Naive B cell (primary cell): ENCODE data around the gene ZFPM1. TPM values are rescaled to one million over a fixed set of nuclear protein-coding genes. Genes with fewer than 3 reads are reported as not detected.
"Not testable (repeated sequence)": the region's sequence is repeated elsewhere in the genome, so short reads cannot be mapped to it uniquely, and the experiment has no call there.

Experiments
- ATAC-seq, 2 donors: fragments of 150-1000 bp; cut with Tn5 transposase; 2 replicates each; pipeline ENCODE4 v1.10.0; 2021; ENCODE audit warnings: low read depth in 2 of 2, mild to moderate bottlenecking in 2 of 2, moderate library complexity in 2 of 2
- DNase-seq: peaks from one replicate; pipeline ENCODE4 v3.0.0; 2022
- H3K27ac Mint-ChIP-seq, 6 donors: one replicate each; pipeline ENCODE4 v1.8.0; 2020 to 2022; ENCODE audit warnings: mild to moderate bottlenecking in 6 of 6, mixed read lengths in 6 of 6, moderate library complexity in 5 of 6, inconsistent platforms in 2 of 6
- H3K27me3 Mint-ChIP-seq, 3 donors: one replicate each; pipeline ENCODE4 v1.8.0; 2021 to 2022; ENCODE audit warnings: mixed read lengths in 3 of 3, mild to moderate bottlenecking in 1 of 3
- H3K36me3 Mint-ChIP-seq, 2 donors: one replicate each; pipeline ENCODE4 v1.8.0; 2020 to 2022; ENCODE audit warnings: mixed read lengths in 2 of 2, inconsistent platforms in 1 of 2, mild to moderate bottlenecking in 1 of 2
- H3K4me1 Mint-ChIP-seq, 3 donors: one replicate each; pipeline ENCODE4 v1.8.0; 2020 to 2022; ENCODE audit warnings: mixed read lengths in 3 of 3, inconsistent platforms in 1 of 3, mild to moderate bottlenecking in 1 of 3, moderate library complexity in 1 of 3
- H3K4me3 Mint-ChIP-seq, 8 donors: one replicate each; pipeline ENCODE4 v1.8.0; 2020 to 2022; ENCODE audit warnings: mild to moderate bottlenecking in 8 of 8, mixed read lengths in 8 of 8, moderate library complexity in 8 of 8, inconsistent platforms in 2 of 8
- H3K9me3 Mint-ChIP-seq, 7 donors: one replicate each; pipeline ENCODE4 v1.8.0; 2020 to 2022; ENCODE audit warnings: mixed read lengths in 7 of 7, mild to moderate bottlenecking in 5 of 7, inconsistent platforms in 2 of 7, moderate library complexity in 1 of 7
- polyA plus RNA-seq, 6 donors: library from polyadenylated mRNA; unstranded; fragments of 300-500 nt; fragmentation: Illumina TruSeq; gene quantifications; one replicate each; pipeline ENCODE4 v1.2.3, GENCODE V29; 2021; ENCODE audit warnings: low read depth in 6 of 6

Gene ZFPM1
- polyA plus RNA-seq, 6 donors from 2014 or later = 0.09 to 0.46 (median 0.28) TPM

- H3K27ac Mint-ChIP-seq = no peak overlapping the region
- DNase-seq (no peak), ATAC-seq (no peak)
- no peak overlapping the region for H3K4me3 Mint-ChIP-seq
- H3K36me3 Mint-ChIP-seq = peaks cover 0 to 26% of the 10 kb centered on the region in 2 donors
- H3K4me1 Mint-ChIP-seq = peaks cover 0 to 18% (median 0%) of the 10 kb centered on the region in 3 donors
- H3K27me3 Mint-ChIP-seq = peaks cover 4 to 26% (median 25%) of the 10 kb centered on the region in 3 donors
- H3K9me3 Mint-ChIP-seq = peaks cover 0 to 10% (median 0%) of the 10 kb centered on the region in 7 donors
Observed at GRCh38 chr16:88514070-88514469, 61.0 kb downstream of the ZFPM1 start.

- DNase-seq = no peak
- Mint-ChIP-seq H3K9me3 (peaks cover 0 to 16% (median 2%) of the 10 kb centered on the region in 7 donors), H3K4me1 (peaks cover 0 to 22% (median 0%) of the 10 kb centered on the region in 3 donors), H3K27ac (peak overlapping the region in 1 of 6 donors; percentile 56), H3K4me3 (peak overlapping the region in 1 of 8 donors; percentile 25), H3K36me3 (peaks cover 0 to 32% of the 10 kb centered on the region in 2 donors), H3K27me3 (peaks cover 4 to 32% (median 31%) of the 10 kb centered on the region in 3 donors)
- ATAC-seq = no peak
Observed at GRCh38 chr16:88514526-88515232, 61.6 kb downstream of the ZFPM1 start.

GRCh38 chr16:88515371-88515770, 62.3 kb downstream of the ZFPM1 start:
- no peak overlapping the region for H3K4me3 Mint-ChIP-seq
- no peak for ATAC-seq
- peaks cover 0 to 29% (median 0%) of the 10 kb centered on the region in 3 donors for H3K4me1 Mint-ChIP-seq
- no peak overlapping the region for H3K27ac Mint-ChIP-seq
- peaks cover 0 to 39% of the 10 kb centered on the region in 2 donors for H3K36me3 Mint-ChIP-seq
- DNase-seq = no peak
- H3K9me3 Mint-ChIP-seq = peaks cover 0 to 23% (median 2%) of the 10 kb centered on the region in 7 donors
- peaks cover 4 to 39% (median 38%) of the 10 kb centered on the region in 3 donors for H3K27me3 Mint-ChIP-seq

- DNase-seq = no peak
- no peak overlapping the region for H3K27ac Mint-ChIP-seq
- H3K4me3 Mint-ChIP-seq = peak overlapping the region in 1 of 8 donors; percentile 36
- H3K9me3 Mint-ChIP-seq = peaks cover 0 to 24% (median 2%) of the 10 kb centered on the region in 7 donors
- H3K27me3 Mint-ChIP-seq = peaks cover 4 to 41% (median 41%) of the 10 kb centered on the region in 3 donors
- peaks cover 0 to 41% of the 10 kb centered on the region in 2 donors for H3K36me3 Mint-ChIP-seq
- no peak for ATAC-seq
- peaks cover 0 to 29% (median 0%) of the 10 kb centered on the region in 3 donors for H3K4me1 Mint-ChIP-seq
Observed at GRCh38 chr16:88515925-88516594, 63.0 kb downstream of the ZFPM1 start.

- Mint-ChIP-seq H3K9me3 (peaks cover 0 to 24% (median 2%) of the 10 kb centered on the region in 7 donors), H3K27ac (peak overlapping the region in 1 of 6 donors; percentile 13)
- ATAC-seq = no peak
Observed at GRCh38 chr16:88516601-88517061, 63.6 kb downstream of the ZFPM1 start.

GRCh38 chr16:88517208-88517774, 64.2 kb downstream of the ZFPM1 start:
- H3K4me1 Mint-ChIP-seq = peaks cover 0 to 29% (median 0%) of the 10 kb centered on the region in 3 donors
- not testable (repeated sequence) for H3K27ac Mint-ChIP-seq

More at GRCh38 chr16:88516601-88517061, 63.6 kb downstream of the ZFPM1 start:
- peaks cover 4 to 45% (median 41%) of the 10 kb centered on the region in 3 donors for H3K27me3 Mint-ChIP-seq
- no peak overlapping the region for H3K4me3 Mint-ChIP-seq
- H3K36me3 Mint-ChIP-seq = peaks cover 0 to 41% of the 10 kb centered on the region in 2 donors
- DNase-seq = no peak
- H3K4me1 Mint-ChIP-seq = peaks cover 0 to 29% (median 0%) of the 10 kb centered on the region in 3 donors

GRCh38 chr16:88518411-88519111, 65.5 kb downstream of the ZFPM1 start:
- not testable (repeated sequence) for ATAC-seq, H3K27ac Mint-ChIP-seq, DNase-seq, H3K4me3 Mint-ChIP-seq
- peaks cover 0 to 41% of the 10 kb centered on the region in 2 donors for H3K36me3 Mint-ChIP-seq
- peaks cover 0 to 24% (median 2%) of the 10 kb centered on the region in 7 donors for H3K9me3 Mint-ChIP-seq
- H3K4me1 Mint-ChIP-seq = peaks cover 0 to 29% (median 0%) of the 10 kb centered on the region in 3 donors
- H3K27me3 Mint-ChIP-seq = peaks cover 4 to 60% (median 41%) of the 10 kb centered on the region in 3 donors

More at GRCh38 chr16:88517208-88517774, 64.2 kb downstream of the ZFPM1 start:
- peaks cover 0 to 41% of the 10 kb centered on the region in 2 donors for H3K36me3 Mint-ChIP-seq
- not testable (repeated sequence) for ATAC-seq, H3K4me3 Mint-ChIP-seq, DNase-seq
- H3K27me3 Mint-ChIP-seq = peaks cover 4 to 51% (median 41%) of the 10 kb centered on the region in 3 donors
- peaks cover 0 to 24% (median 2%) of the 10 kb centered on the region in 7 donors for H3K9me3 Mint-ChIP-seq

GRCh38 chr16:88519240-88519639, 66.2 kb downstream of the ZFPM1 start:
- ATAC-seq (no peak), DNase-seq (no peak)
- Mint-ChIP-seq H3K4me1 (peaks cover 0 to 29% (median 0%) of the 10 kb centered on the region in 3 donors), H3K4me3 (peak overlapping the region in 1 of 8 donors; percentile 38), H3K27ac (peak overlapping the region in 1 of 6 donors; percentile 76), H3K9me3 (peaks cover 0 to 24% (median 2%) of the 10 kb centered on the region in 7 donors), H3K27me3 (peaks cover 4 to 60% (median 41%) of the 10 kb centered on the region in 3 donors), H3K36me3 (peaks cover 0 to 41% of the 10 kb centered on the region in 2 donors)

- Mint-ChIP-seq H3K9me3 (peaks cover 0 to 24% (median 2%) of the 10 kb centered on the region in 7 donors), H3K36me3 (peaks cover 0 to 41% of the 10 kb centered on the region in 2 donors), H3K4me1 (peaks cover 0 to 29% (median 0%) of the 10 kb centered on the region in 3 donors), H3K27ac (peak overlapping the region in 2 of 6 donors; percentile 16 to 61), H3K27me3 (peaks cover 4 to 60% (median 41%) of the 10 kb centered on the region in 3 donors), H3K4me3 (no peak overlapping the region)
- DNase-seq = no peak
- no peak for ATAC-seq
Observed at GRCh38 chr16:88519938-88520653, 67.0 kb downstream of the ZFPM1 start.

GRCh38 chr16:88521674-88522073, 68.6 kb downstream of the ZFPM1 start:
- H3K4me1 Mint-ChIP-seq = peaks cover 0 to 29% (median 4%) of the 10 kb centered on the region in 3 donors
- H3K27me3 Mint-ChIP-seq = peaks cover 4 to 52% (median 39%) of the 10 kb centered on the region in 3 donors
- peaks cover 0 to 39% of the 10 kb centered on the region in 2 donors for H3K36me3 Mint-ChIP-seq
- ATAC-seq = no peak
- peak overlapping the region in 2 of 8 donors; percentile 19 to 74 for H3K4me3 Mint-ChIP-seq
- no peak for DNase-seq
- H3K27ac Mint-ChIP-seq = no peak overlapping the region
- peaks cover 0 to 24% (median 2%) of the 10 kb centered on the region in 7 donors for H3K9me3 Mint-ChIP-seq

GRCh38 chr16:88522276-88522949, 69.3 kb downstream of the ZFPM1 start:
- peaks cover 4 to 45% (median 32%) of the 10 kb centered on the region in 3 donors for H3K27me3 Mint-ChIP-seq
- H3K4me3 Mint-ChIP-seq = peak overlapping the region in 2 of 8 donors; percentile 19 to 74
- no peak for DNase-seq
- peaks cover 0 to 32% of the 10 kb centered on the region in 2 donors for H3K36me3 Mint-ChIP-seq
- H3K9me3 Mint-ChIP-seq = peaks cover 0 to 24% (median 2%) of the 10 kb centered on the region in 7 donors
- no peak overlapping the region for H3K27ac Mint-ChIP-seq
- peaks cover 0 to 24% (median 4%) of the 10 kb centered on the region in 3 donors for H3K4me1 Mint-ChIP-seq
- no peak for ATAC-seq
